ENCODE measurements around the gene HNF4A.

The HNF4A gene

DNA sequence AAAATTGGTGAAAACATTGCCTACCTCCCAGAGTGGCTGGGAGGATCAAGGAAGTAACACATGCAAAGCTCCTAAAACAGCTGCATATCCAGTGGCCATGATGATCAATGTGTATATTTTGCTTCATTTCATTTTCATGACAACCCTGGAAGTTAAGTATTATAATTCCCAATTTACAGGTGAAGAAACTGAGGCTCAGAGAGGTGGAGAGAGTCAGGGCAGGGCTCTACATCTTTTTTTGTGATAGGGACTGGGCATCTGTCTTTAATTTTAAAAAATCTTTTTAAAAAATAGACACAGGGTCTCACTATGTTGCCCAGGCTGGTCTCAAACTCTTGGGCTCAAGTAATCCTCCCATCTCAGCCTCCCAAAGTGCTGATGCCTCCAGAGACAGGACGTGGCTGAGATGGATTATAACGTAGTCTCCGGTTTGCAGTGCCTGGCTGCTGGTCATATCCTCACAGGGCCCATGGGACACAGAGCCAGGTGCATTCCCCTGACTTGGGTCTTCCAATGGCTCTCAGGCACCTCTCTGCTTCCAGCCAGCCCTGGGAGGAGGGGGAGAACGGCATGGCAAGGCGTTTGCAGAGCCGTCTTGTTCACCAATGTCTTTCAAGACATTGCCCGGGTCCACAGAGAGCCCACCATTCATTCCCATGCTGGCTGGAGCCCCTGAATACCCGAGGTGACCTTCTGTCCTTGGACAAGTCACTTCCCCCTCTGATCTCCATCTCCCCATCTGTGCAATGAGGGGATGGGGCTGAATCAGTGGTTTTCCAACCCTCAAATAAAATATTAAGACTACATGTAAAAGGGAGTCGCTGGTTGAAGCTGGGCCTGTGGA lies 38.3 kb downstream of the HNF4A start:
- DNase-seq, result no peak

- DNase-seq, result no peak
Measured at GRCh38 chr20:44394452-44394701, 38.9 kb downstream of the HNF4A start.

GRCh38 chr20:44394702-44395460 lies 39.4 kb downstream of the HNF4A start:
- no peak for DNase-seq

DNA sequence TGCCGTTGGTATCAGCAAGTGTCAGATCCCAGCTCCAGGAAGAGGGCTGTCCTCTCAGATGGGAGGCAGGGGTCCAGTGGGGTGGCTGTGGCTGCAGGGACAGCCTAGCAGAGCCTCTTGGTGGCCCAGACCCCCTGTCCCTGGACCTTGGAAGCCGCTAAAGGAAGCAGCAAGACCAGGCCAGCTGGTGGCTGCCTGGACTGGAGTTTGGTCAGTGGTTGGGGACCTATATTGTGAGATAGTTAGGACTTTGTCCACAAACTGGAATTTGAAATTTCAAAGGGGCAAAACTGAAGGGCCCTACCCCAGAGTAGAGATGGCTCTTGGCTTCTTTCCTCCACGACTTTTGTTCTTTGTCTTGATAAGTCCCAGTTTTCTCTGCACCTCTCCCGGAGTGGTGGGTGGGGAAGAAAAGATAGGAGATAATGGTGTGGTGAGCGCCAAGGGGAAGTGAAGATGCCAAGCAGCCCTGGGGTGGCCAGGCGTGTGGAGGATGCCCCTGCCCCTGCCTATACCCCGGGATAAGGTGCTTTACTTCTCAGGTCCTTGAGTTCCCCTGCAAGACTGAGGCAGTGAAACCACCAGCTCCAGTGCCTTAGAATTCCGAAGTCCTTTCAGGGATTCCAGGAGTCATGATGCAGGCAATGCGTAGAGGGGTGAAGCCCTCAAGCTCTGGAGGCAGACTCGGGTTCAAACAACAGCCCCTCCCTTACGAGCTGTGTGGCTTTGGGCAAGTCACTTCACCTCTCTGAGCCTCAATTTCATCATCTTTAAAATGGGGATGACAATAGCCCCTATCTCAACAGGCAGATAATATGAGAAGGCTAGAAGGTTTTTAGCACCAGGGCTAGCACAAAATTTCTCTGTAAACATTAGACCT lies 40.2 kb downstream of the HNF4A start:
- DNase-seq, result no peak

- no peak for DNase-seq
Measured at GRCh38 chr20:44396369-44397130, 41.1 kb downstream of the HNF4A start.

GRCh38 chr20:44398335-44398734 lies 42.8 kb downstream of the HNF4A start:
- no peak for DNase-seq

DNA sequence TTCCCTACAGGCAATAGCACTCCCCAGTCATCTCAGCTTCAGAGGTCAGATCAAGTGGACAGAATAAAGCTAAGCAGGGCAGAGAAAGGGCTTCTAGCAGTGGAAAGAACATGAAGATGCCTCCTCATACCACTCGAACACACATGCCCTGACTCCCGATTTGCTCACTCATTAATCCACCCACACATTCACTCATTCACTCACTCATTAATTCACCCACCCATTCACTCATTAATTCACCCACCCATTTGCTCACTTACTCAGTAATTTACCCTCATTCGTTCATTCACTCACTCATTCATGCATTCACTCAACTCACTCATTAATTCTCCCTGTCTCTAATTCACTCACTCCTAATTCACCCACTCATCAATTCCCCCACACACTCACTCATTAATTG lies 43.9 kb downstream of the HNF4A start:
- DNase-seq, result no peak

DNA sequence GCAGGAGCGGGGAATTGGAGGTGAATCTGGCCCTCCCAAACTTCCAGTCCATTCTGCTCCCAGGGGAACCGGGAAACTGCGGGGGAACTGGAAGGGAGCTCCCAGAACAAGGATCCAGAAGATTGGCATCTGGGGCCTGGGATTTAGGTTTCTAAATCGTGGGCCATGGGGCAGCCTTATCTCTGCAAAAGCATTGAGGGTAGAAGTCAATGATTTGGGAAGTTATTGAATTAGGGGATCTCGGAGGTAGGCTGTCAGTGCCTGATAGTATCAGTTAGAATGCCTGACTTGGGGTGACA lies 45.1 kb downstream of the HNF4A start:
- DNase-seq, result no peak

- DNase-seq, result no peak
Measured at GRCh38 chr20:44400970-44401769, 45.7 kb downstream of the HNF4A start.

DNA sequence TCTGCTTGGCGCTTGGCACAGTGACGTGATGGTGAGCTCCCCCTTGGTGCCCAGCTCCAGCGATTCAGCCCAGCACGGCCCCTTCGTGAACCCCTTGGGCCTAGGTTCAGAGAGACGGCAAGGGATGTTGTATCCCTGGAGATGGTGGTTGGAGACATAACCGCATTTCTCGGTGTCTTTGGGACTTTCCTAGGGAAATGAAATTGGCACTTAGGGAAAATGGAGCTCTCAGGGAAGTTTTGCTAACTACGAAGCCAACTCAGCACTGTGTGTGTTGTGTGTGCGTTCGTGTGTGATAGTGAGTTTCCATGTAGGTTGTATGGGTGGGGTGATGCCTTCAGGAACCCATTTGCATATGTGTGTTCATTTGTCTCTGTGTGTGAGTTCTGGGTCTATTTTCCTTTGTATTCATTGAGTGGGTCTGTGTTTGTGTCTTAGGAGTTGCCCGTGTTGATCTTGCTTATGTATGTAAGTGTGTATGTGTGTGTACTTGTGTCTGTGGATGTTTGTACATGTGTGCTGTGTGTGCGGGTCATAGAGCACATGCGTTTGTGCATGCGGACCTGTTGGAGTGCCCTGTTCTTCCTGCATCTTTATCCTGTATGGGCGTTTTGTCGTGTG lies 46.4 kb downstream of the HNF4A start:
- DNase-seq, result no peak

- DNase-seq, result no peak
Measured at GRCh38 chr20:44402391-44403193, 47.1 kb downstream of the HNF4A start.

- no peak for DNase-seq
Measured at GRCh38 chr20:44403194-44404112, 48.0 kb downstream of the HNF4A start.

DNA sequence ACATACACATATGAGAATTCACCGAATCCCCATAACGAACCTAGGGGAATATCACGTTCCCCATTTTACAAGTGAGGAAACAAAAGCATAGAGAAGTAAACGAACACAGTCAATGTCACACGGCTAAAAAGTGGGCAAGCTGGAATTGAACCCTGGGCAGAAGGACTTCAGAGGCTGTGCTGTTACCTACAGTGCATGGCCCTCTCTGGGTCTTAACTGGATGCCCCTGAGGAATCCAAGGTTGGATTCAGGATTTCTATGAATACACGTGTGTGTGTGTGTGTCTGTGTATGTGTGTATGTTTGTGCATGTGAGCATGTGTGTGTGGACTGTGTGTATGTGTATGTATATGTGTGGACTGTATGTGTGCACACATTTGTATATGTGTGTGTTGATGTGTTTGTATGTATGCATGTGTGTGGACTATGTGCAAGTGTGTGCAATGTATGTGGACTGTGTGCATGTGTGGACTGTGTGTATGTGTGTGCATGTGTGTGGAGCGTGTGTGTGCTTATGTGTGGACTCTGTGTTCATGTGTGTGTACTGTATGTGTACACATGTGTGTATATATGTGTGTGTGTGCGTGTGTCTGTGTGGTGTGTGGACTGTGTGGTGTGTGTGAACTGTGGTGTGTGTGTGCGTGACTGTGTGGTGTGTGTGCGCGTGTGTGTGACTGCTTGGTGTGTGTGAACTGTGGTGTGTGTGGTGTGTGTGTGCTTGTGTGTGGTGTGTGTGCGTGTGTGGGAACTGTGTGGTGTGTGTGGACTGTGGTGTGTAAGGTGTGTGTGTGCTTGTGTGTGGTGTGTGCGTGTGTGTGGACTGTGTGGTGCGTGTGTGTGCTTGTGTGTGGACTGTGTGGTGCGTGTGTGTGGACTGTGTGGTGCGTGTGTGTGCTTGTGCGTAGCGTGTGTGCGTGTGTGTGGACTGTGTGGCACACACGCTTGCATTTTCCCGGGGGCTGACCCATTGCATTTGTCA lies 49.0 kb downstream of the HNF4A start:
- DNase-seq, result no peak

- DNase-seq, result no peak
Measured at GRCh38 chr20:44405257-44405656, 49.8 kb downstream of the HNF4A start.

DNA sequence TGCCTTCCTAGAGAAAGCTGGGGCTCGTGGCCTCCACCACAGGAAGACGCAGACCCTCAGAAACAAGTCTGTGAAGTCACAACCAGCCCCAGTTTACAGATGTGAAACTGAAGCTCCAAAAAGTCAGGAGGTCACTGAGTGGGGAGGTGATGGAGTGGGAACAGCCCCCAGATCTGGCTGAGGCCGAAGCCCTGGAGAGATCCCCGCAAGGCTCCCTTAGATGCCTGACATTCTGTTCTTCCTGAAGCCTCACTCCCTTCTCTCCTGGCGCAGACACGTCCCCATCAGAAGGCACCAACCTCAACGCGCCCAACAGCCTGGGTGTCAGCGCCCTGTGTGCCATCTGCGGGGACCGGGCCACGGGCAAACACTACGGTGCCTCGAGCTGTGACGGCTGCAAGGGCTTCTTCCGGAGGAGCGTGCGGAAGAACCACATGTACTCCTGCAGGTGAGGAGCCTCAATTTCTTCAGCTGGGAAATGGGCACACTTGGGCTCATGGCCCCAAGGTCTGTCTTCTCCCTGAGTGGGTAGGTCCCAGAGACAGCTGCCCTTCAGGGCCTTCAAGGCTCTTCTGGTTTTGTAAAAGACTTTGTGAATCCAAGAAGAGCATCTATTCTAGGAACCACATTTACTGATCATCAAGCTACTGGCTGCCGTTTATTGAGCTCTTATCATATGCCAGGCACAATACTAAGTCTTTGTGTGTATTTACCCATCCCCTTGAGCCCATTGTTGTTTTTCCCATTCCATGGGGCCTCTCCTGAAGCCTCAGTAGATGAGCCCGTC lies 50.5 kb downstream of the HNF4A start:
- no peak for DNase-seq

GRCh38 chr20:44406572-44407137 lies 51.2 kb downstream of the HNF4A start:
- no peak for DNase-seq

Data from NCI-H1105 (cell line).